ENCODE data around the gene PLA2G6. TPM values are rescaled to one million over a fixed set of nuclear protein-coding genes. Genes with fewer than 3 reads are reported as not detected.

The PLA2G6 gene
- total and polyA plus RNA-seq, 2 of the 4 experiments (the other 2 are of a cell fraction): 6.1 to 10.3 TPM

DNA sequence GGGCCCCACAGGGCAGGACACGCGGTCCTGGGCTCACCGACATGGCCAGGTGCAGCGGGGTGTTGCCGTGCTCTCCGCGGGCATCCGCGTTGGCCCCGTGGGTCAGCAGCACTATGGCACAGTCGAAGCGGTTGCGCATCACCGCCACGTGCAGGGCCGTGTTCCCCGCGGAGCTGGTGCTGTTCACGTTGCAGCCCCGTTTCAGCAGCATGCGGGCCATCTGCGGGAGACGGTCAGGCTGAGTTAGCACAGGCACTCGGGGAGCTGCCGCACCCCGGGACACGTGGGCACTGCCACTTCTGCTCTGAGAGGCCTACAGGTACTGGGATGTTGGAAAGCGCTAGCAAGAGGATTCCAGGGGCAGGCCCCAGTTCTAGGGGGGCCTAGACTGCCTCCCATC, 48.8 kb downstream of the PLA2G6 start:
- dilution Hi-C loops (cut with HindIII; ENCODE audit: low sequenced_read_pairs, unreplicated experiment): no loop called here
- no peaks in the 10 kb centered on the region for H4K20me1 ChIP-seq (ENCODE audit: insufficient read depth, low read length)
- H2BK5ac ChIP-seq (ENCODE audit: low read depth, low read length, poor library complexity, severe bottlenecking): no peak overlapping the region
- H3K18ac ChIP-seq (ENCODE audit: low read depth, low read length): no peak overlapping the region
- H3K9me3 ChIP-seq (ENCODE audit: control insufficient read depth, insufficient read depth, low read length): no peaks in the 10 kb centered on the region
- no peak overlapping the region for H2BK20ac ChIP-seq (ENCODE audit: low read depth, low read length)
- WGBS, 2 experiments (ENCODE audit: extremely low coverage in 2 of 2, insufficient read length in 1 of 2): 90% methylated on average over 22 of the region's 28 CpGs; no CpG with 5 or more reads in 1 of the 2 experiments
- H3K9ac ChIP-seq (ENCODE audit: low read depth, low read length): no peak overlapping the region
- H4K5ac ChIP-seq (ENCODE audit: low read depth, low read length): no peak overlapping the region
- H3K36me3 ChIP-seq (ENCODE audit: control insufficient read depth, insufficient read depth, low read length): no peaks in the 10 kb centered on the region
- no peak overlapping the region for H3K4ac ChIP-seq (ENCODE audit: low read depth, low read length)
- H3K9me1 ChIP-seq (ENCODE audit: insufficient read depth, low read length): peaks cover 2% of the 10 kb centered on the region; the same call in 1 of the 2 replicates
- no peak overlapping the region for H3K14ac ChIP-seq (replicated peaks; ENCODE audit: low read depth, low read length)
- CTCF ChIA-PET: no interaction called here
- H2AFZ ChIP-seq (replicated peaks; ENCODE audit: low read length, poor library complexity): no peak overlapping the region
- no TSS peak for BruUV-seq (replicated peaks)
- no peak overlapping the region for H3K4me2 ChIP-seq (ENCODE audit: low read depth, low read length)
- no peak overlapping the region for H3K4me3 ChIP-seq (ENCODE audit: insufficient read depth, low read depth, low read length)
- intact Hi-C loops (cut with micrococcal nuclease): no loop called here
- no peaks in the 10 kb centered on the region for H3K27me3 ChIP-seq (ENCODE audit: control insufficient read depth, insufficient read depth, low read length)
- no peak overlapping the region for H3K27ac ChIP-seq (ENCODE audit: insufficient read depth, low read length)
- no peak overlapping the region for H2AK9ac ChIP-seq (replicated peaks; ENCODE audit: low read depth, low read length, poor library complexity)
- H3K56ac ChIP-seq (ENCODE audit: extremely low read depth, insufficient read depth, low read length): no peak overlapping the region
- POLR2A ChIA-PET (ENCODE audit: unreplicated experiment): no interaction called here
- H4K8ac ChIP-seq (ENCODE audit: low read depth in 2 of 2, low read length in 2 of 2): no peak overlapping the region
- in situ Hi-C loops (cut with MboI; ENCODE audit: low sequenced_read_pairs): no loop called here
- H3K79me1 ChIP-seq (ENCODE audit: low read depth in 1 of 2, low read length in 2 of 2): no peaks in the 10 kb centered on the region
- H2BK120ac ChIP-seq (ENCODE audit: low read depth, low read length): no peak overlapping the region
- no peak overlapping the region for H4K91ac ChIP-seq (ENCODE audit: insufficient read depth, low read depth, low read length)
- H3K4me1 ChIP-seq (ENCODE audit: control insufficient read depth, insufficient read depth, low read length): peaks cover 2% of the 10 kb centered on the region
- H2AK5ac ChIP-seq (ENCODE audit: low read depth, low read length): no peak overlapping the region
- H2BK15ac ChIP-seq (ENCODE audit: low read depth, low read length): no peak overlapping the region
- no peak overlapping the region for H3K23ac ChIP-seq (ENCODE audit: low read depth, low read length)
- DNase-seq (no peak), ATAC-seq (ENCODE audit: low read depth) (no peak)
- TF ChIP-seq MAFK (IDR thresholded peaks at IDR 0.05; ENCODE audit: low read depth, low read length) (no peak), MAZ (IDR thresholded peaks at IDR 0.05; ENCODE audit: borderline replicate concordance, low read depth, low read length) (no peak), POLR2A (IDR thresholded peaks at IDR 0.05; ENCODE audit: low read depth, low read length) (no peak), NFE2L2 (IDR thresholded peaks at IDR 0.05; ENCODE audit: low read depth, low read length) (no peak), SMC3 (IDR thresholded peaks at IDR 0.05; ENCODE audit: low read depth, low read length) (no peak), FOS (IDR thresholded peaks at IDR 0.05; ENCODE audit: low read depth, low read length) (no peak), MXI1 (IDR thresholded peaks at IDR 0.05; ENCODE audit: borderline replicate concordance, low read depth, low read length) (no peak), CEBPB (IDR thresholded peaks at IDR 0.05; ENCODE audit: low read depth, low read length) (no peak)
- TF ChIP-seq, protein P1, sequence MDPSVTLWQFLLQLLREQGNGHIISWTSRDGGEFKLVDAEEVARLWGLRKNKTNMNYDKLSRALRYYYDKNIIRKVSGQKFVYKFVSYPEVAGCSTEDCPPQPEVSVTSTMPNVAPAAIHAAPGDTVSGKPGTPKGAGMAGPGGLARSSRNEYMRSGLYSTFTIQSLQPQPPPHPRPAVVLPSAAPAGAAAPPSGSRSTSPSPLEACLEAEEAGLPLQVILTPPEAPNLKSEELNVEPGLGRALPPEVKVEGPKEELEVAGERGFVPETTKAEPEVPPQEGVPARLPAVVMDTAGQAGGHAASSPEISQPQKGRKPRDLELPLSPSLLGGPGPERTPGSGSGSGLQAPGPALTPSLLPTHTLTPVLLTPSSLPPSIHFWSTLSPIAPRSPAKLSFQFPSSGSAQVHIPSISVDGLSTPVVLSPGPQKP (IDR thresholded peaks at IDR 0.05; ENCODE audit: borderline replicate concordance, low read depth, low read length): no peak
- TF ChIP-seq, protein P2, sequence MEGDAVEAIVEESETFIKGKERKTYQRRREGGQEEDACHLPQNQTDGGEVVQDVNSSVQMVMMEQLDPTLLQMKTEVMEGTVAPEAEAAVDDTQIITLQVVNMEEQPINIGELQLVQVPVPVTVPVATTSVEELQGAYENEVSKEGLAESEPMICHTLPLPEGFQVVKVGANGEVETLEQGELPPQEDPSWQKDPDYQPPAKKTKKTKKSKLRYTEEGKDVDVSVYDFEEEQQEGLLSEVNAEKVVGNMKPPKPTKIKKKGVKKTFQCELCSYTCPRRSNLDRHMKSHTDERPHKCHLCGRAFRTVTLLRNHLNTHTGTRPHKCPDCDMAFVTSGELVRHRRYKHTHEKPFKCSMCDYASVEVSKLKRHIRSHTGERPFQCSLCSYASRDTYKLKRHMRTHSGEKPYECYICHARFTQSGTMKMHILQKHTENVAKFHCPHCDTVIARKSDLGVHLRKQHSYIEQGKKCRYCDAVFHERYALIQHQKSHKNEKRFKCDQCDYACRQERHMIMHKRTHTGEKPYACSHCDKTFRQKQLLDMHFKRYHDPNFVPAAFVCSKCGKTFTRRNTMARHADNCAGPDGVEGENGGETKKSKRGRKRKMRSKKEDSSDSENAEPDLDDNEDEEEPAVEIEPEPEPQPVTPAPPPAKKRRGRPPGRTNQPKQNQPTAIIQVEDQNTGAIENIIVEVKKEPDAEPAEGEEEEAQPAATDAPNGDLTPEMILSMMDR (conservative IDR thresholded peaks at IDR 0.05; ENCODE audit: low read depth, low read length): no peak

All from IMR-90 (cell line).